Hippocampal formation (tissue), 2 donors: ENCODE results near the gene TYW1.
"Not testable (repeated sequence)": the region's sequence is repeated elsewhere in the genome, so short reads cannot be mapped to it uniquely, and the experiment has no call there.

ENCODE experiments used
- DNase-seq, 2 donors: peaks; one replicate each; lab custom pipeline; 2025; lab: John Stamatoyannopoulos, UW

The TYW1 gene

GRCh38 chr7:67046819-67047218 lies 50.2 kb downstream of the TYW1 start:
- not testable (repeated sequence) for DNase-seq

DNA sequence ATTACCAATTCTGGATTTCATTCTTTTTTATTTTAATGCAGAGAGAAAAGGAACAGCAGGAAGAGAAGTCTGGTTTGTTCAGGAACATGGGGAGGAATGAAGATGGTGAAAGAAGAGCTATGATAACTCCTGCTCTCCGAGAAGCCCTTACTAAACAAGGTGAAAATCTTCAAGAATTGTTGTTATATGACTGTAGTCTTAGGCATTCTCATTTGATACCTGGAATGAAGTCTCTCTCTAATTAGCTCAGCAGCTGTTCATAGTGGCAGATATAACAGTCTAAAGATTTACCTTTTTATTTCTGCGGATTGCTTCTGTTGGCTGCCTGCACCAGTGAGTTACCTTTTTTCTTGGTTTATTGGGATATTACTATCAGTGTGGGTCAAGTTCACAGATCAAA lies 53.3 kb downstream of the TYW1 start:
- DNase-seq: not testable (repeated sequence)

- not testable (repeated sequence) for DNase-seq
Observed at GRCh38 chr7:67052161-67052560, 55.5 kb downstream of the TYW1 start.

- DNase-seq: no peak
Observed at GRCh38 chr7:67056683-67057082, 60.0 kb downstream of the TYW1 start.

- DNase-seq: not testable (repeated sequence)
Observed at GRCh38 chr7:67061321-67061720, 64.7 kb downstream of the TYW1 start.

GRCh38 chr7:67062802-67063201 lies 66.2 kb downstream of the TYW1 start:
- not testable (repeated sequence) for DNase-seq

GRCh38 chr7:67066950-67067622 lies 70.5 kb downstream of the TYW1 start:
- DNase-seq: peak in 1 of 2 donors; percentile 4

DNA sequence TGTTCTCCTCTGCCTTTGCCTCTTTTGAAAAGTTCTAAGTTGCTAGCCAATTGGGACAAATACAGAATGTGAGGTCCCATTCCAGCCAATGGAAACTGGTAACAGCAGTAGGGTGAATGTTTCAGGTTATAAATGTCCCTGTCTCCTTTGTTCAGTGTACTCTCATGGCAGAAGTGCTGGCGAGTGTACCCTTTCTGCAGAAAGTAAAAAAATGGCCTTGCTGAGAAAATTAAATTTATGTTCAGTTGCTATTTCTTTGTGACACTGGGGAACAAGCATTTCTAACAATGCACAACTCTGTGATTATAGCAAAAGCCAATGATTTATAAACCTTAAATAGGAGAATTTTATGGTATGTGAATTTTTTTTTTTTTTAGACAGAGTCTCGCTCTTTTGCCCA lies 79.5 kb downstream of the TYW1 start:
- DNase-seq: not testable (repeated sequence)

- not testable (repeated sequence) for DNase-seq
Observed at GRCh38 chr7:67082880-67083279, 86.2 kb downstream of the TYW1 start.

- DNase-seq: not testable (repeated sequence)
Observed at GRCh38 chr7:67089261-67089660, 92.6 kb downstream of the TYW1 start.

- not testable (repeated sequence) for DNase-seq
Observed at GRCh38 chr7:67091053-67091452, 94.4 kb downstream of the TYW1 start.

DNA sequence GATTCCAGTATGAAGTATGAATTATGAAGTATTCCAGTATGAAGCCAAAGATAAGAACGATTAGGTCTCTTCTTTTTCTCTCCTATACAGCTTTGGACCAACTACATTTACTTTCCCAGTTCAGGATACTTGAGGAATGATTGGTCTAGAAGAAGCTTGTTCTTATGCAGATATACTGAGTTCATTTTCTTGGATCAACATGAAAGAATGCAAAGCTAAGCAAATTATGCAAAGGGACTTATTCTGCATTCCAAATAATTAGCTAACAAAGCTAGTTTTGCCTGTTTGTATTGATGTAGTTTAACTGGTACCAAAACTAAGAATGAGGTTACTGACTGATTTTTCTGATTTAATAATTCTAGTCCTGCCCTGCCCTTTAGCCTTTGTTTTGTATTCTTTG lies 101.4 kb downstream of the TYW1 start:
- not testable (repeated sequence) for DNase-seq

DNA sequence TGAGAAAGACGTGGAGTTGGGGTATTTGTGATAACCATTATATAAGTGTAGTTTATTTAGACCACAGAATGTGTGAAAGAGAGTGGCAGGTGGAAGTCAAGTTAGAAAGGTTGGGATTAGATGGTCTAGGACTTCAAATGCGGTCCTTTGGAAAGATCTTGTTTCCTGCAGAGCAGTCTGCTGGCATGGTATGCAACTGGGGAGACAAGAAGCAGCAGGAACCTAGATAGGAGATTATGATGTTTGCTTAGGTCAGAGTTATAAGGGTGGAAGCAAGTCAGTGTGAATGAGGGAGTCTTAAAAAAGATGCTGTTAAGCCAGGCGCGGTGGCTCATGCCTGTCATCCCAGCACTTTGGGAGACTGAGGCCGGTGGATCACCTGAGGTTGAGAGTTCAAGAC lies 102.8 kb downstream of the TYW1 start:
- DNase-seq: not testable (repeated sequence)

- not testable (repeated sequence) for DNase-seq
Observed at GRCh38 chr7:67100038-67100437, 103.4 kb downstream of the TYW1 start.

- no peak for DNase-seq
Observed at GRCh38 chr7:67100956-67101361, 104.3 kb downstream of the TYW1 start.

GRCh38 chr7:67104937-67105336 lies 108.3 kb downstream of the TYW1 start:
- DNase-seq: not testable (repeated sequence)

DNA sequence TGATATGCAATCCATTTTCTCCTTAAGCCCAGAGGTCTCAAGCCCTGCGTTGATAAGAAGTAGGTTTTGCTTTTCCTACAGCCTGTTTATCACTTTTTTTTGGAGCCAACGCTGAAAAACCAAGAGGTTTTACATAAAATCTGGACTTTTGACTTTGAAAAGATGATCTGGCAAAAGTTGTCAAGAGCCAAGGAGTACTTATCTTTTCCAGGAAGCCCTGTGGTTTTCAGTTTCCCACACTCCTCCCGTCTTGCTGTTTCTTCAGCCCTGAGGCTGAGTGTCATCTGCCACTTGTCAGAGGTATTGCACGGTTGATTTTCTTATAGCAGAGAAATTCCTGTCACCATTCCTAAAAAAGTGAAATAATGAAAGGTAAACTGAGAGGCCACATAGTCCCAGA lies 108.7 kb downstream of the TYW1 start:
- no peak for DNase-seq

GRCh38 chr7:67106255-67106654 lies 109.6 kb downstream of the TYW1 start:
- not testable (repeated sequence) for DNase-seq

- DNase-seq: not testable (repeated sequence)
Observed at GRCh38 chr7:67111342-67111741, 114.7 kb downstream of the TYW1 start.

DNA sequence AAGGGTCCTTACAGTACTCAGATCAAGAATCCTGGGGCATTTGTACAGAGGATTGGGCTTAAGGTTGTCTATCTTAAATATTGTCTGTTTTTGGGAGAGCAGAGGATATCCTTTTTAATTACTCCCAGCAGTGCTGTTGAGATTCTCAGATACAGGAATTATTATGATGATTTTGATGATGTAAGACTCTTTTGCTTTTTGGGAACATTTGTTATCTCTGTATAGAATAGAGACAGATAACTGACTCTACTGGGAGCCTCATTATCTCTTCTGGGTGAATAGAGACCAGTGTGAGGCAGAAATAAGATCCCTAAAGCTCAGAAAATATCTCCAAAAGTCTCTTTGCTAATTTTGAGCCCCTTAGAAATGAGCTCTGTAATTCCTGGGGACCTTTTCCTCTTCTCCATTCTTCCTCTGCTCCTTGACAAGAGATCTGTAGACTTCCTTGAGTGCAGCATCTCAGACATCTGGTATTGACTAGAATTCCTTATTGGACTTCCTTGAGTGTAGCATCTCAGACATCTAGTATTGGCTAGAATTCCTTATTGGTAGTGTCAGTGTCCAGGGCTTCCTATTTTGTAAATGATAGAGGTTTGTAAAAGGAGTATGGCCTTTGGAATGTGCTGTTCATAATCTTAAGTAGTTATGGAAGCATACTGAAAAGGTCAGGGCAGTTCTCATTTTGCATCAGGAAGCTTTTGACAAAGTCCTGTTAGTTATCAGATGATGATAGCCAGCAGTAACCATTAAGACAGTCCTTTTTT lies 118.0 kb downstream of the TYW1 start:
- DNase-seq: not testable (repeated sequence)

- DNase-seq: not testable (repeated sequence)
Observed at GRCh38 chr7:67120491-67120890, 123.9 kb downstream of the TYW1 start.

- DNase-seq: not testable (repeated sequence)
Observed at GRCh38 chr7:67128257-67128656, 131.6 kb downstream of the TYW1 start.

DNA sequence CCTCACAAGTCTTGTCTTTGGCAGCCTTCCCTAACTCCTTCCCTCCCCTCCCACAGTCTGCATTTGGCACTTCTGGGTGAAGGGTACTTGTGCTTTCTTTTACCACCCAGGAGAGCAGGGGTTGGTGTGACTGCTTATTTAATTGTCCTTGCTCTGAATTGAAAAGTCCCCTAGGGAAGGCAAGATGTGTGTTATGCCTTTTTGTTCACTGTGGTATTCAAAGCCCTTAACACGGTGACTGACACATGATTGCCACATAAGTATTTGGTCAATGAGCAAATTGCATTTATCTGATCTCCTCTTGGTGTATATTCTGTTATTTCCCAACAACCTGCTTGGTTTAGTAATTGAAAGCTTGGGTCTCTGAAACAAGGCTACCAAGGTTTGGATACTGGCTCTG lies 134.1 kb downstream of the TYW1 start:
- DNase-seq: not testable (repeated sequence)
